ENCODE results near the gene CXCL14. TPM values are rescaled to one million over a fixed set of nuclear protein-coding genes. Genes with fewer than 3 reads are reported as not detected.

The CXCL14 gene
- total and polyA plus RNA-seq, 2 of the 13 experiments (the other 11 are each of a cell fraction or from before 2014, with no cell fraction given) = not detected

DNA sequence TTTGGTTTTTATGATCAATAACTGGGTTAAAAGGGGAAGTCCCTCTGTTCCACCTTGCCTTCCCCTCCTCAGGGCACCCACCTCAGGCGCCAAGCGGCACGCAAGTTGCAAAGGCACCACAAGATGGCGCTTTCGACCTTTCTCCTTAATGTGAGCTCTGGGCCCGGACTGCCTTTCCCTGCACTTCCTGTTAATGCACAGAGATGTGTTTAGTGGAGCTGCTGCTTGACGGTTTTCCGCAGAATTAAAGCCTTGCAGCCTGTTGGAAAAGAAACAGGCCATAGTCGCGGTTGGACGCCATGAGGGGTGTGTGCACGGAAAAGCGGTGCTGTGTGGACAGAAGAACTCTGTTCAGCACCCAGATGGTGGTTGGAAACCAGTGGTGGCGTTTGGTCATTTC lies 17.9 kb downstream of the CXCL14 start:
- in situ Hi-C loops (cut with HindIII; ENCODE audit: extremely low pct_ligation_motif_present, low pct_unique_long_range_greater_than_20kb) = loop anchor here (5.0 to 25.0 kb wide), 3 partner anchors 164 to 551 kb away; partner anchors contain the start of gene SLC25A48
- H3K9ac ChIP-seq (ENCODE audit: insufficient read depth, low read depth, low read length) = no peak overlapping the region
- peak; percentile 66 for TF ChIP-seq SMC3 (IDR thresholded peaks at IDR 0.05; ENCODE audit: low read length)
- TF ChIP-seq IRF2 (CRISPR knock-in tag; IDR thresholded peaks at IDR 0.05) = 0 out of 2 replicates have a peak, but pooled peaks have one; percentile 50
- no peak; the same call in 1 of the 2 replicates for TF ChIP-seq ETV5 (CRISPR knock-in tag; IDR thresholded peaks at IDR 0.05; ENCODE audit: borderline replicate concordance)
- TF ChIP-seq, protein P1, sequence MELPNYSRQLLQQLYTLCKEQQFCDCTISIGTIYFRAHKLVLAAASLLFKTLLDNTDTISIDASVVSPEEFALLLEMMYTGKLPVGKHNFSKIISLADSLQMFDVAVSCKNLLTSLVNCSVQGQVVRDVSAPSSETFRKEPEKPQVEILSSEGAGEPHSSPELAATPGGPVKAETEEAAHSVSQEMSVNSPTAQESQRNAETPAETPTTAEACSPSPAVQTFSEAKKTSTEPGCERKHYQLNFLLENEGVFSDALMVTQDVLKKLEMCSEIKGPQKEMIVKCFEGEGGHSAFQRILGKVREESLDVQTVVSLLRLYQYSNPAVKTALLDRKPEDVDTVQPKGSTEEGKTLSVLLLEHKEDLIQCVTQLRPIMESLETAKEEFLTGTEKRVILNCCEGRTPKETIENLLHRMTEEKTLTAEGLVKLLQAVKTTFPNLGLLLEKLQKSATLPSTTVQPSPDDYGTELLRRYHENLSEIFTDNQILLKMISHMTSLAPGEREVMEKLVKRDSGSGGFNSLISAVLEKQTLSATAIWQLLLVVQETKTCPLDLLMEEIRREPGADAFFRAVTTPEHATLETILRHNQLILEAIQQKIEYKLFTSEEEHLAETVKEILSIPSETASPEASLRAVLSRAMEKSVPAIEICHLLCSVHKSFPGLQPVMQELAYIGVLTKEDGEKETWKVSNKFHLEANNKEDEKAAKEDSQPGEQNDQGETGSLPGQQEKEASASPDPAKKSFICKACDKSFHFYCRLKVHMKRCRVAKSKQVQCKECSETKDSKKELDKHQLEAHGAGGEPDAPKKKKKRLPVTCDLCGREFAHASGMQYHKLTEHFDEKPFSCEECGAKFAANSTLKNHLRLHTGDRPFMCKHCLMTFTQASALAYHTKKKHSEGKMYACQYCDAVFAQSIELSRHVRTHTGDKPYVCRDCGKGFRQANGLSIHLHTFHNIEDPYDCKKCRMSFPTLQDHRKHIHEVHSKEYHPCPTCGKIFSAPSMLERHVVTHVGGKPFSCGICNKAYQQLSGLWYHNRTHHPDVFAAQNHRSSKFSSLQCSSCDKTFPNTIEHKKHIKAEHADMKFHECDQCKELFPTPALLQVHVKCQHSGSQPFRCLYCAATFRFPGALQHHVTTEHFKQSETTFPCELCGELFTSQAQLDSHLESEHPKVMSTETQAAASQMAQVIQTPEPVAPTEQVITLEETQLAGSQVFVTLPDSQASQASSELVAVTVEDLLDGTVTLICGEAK (IDR thresholded peaks at IDR 0.05) = no peak
- TF ChIP-seq, protein P1 (CRISPR knock-in tag; IDR thresholded peaks at IDR 0.05) = no peak
- no peak for TF ChIP-seq CENPX (CRISPR knock-in tag; IDR thresholded peaks at IDR 0.05)
- TF ChIP-seq, protein P2, sequence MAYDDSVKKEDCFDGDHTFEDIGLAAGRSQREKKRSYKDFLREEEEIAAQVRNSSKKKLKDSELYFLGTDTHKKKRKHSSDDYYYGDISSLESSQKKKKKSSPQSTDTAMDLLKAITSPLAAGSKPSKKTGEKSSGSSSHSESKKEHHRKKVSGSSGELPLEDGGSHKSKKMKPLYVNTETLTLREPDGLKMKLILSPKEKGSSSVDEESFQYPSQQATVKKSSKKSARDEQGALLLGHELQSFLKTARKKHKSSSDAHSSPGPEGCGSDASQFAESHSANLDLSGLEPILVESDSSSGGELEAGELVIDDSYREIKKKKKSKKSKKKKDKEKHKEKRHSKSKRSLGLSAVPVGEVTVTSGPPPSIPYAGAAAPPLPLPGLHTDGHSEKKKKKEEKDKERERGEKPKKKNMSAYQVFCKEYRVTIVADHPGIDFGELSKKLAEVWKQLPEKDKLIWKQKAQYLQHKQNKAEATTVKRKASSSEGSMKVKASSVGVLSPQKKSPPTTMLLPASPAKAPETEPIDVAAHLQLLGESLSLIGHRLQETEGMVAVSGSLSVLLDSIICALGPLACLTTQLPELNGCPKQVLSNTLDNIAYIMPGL (CRISPR knock-in tag; IDR thresholded peaks at IDR 0.05; ENCODE audit: borderline replicate concordance in 1 of 2, low read depth in 1 of 2) = peak in 1 of 2 experiments; percentile 38; a peak in 1 of 4 replicates
- TF ChIP-seq, protein P3, sequence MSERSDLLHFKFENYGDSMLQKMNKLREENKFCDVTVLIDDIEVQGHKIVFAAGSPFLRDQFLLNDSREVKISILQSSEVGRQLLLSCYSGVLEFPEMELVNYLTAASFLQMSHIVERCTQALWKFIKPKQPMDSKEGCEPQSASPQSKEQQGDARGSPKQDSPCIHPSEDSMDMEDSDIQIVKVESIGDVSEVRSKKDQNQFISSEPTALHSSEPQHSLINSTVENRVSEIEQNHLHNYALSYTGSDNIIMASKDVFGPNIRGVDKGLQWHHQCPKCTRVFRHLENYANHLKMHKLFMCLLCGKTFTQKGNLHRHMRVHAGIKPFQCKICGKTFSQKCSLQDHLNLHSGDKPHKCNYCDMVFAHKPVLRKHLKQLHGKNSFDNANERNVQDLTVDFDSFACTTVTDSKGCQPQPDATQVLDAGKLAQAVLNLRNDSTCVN (CRISPR knock-in tag; IDR thresholded peaks at IDR 0.05; ENCODE audit: borderline replicate concordance) = no peak
- no peak for TF ChIP-seq ZNF709 (CRISPR knock-in tag; IDR thresholded peaks at IDR 0.05)
- peak; percentile 47 for TF ChIP-seq SALL1 (CRISPR knock-in tag; IDR thresholded peaks at IDR 0.05)
- peak; percentile 18; the same call in 1 of the 2 replicates for TF ChIP-seq ZSCAN25 (CRISPR knock-in tag; IDR thresholded peaks at IDR 0.05)
- peak; percentile 40; the same call in 1 of the 2 replicates for TF ChIP-seq MIXL1 (CRISPR knock-in tag; IDR thresholded peaks at IDR 0.05)

More for the DNA sequence above, 17.9 kb downstream of the CXCL14 start:
- Histone ChIP-seq H3K27ac (ENCODE audit: extremely low read length, insufficient read depth, low read length) (no peak overlapping the region), H3K27me3 (ENCODE audit: control insufficient read depth in 1 of 2, insufficient read depth in 2 of 2, low read length in 2 of 2) (0 out of 5 replicates have a peak, but pooled peaks cover 0 to 1% of the 10 kb centered on the region in 2 experiments), H3K79me2 (ENCODE audit: insufficient read depth, low read length) (no peaks in the 10 kb centered on the region), H3K4me2 (ENCODE audit: low read depth, low read length) (peak overlapping the region; percentile 26; the same call in 1 of the 2 replicates), H3K36me3 (replicated peaks in 1 of 2; ENCODE audit: control insufficient read depth in 1 of 2, insufficient read depth in 2 of 2, low read length in 2 of 2) (no peaks in the 10 kb centered on the region), H3K9me3 (ENCODE audit: low read length) (no peaks in the 10 kb centered on the region), H2AFZ (ENCODE audit: low read length) (no peak overlapping the region), H4K20me1 (ENCODE audit: insufficient read depth, low read length) (no peaks in the 10 kb centered on the region), H3K4me3 (replicated peaks in 1 of 3; ENCODE audit: insufficient read depth in 1 of 3, low read depth in 2 of 3, low read length in 3 of 3) (no peak overlapping the region), H3K4me1 (ENCODE audit: insufficient read depth, low read length) (no peaks in the 10 kb centered on the region)
- ChIA-PET CTCF (ENCODE audit: low intra/inter-chr PET ratio, low total read pairs) (interaction anchor here (1.2 kb wide), 2 partner anchors 95 to 269 kb away, joined by 5 read pairs; no protein-coding TSS in a partner anchor), POLR2A (no interaction called here)
- 12% methylated on average over 14 of the region's 14 CpGs for WGBS (ENCODE audit: low lambda C conversion rate)
- intact Hi-C loops (cut with micrococcal nuclease; ENCODE audit: unreplicated experiment) = loop anchor here (2.0 kb wide), 1 partner anchor 270 kb away; no protein-coding TSS in a partner anchor
- DNase-seq (ENCODE audit: low spot score) (peak; percentile 63), ATAC-seq (peak; percentile 98), FAIRE-seq (peak; percentile 68)
- no TSS peak for BruUV-seq (replicated peaks)

Data from HepG2 (cell line).